K562 (cell line): ENCODE measurements around the gene CRTAP.

ENCODE experiments used
- CHD2 ChIP-seq: IDR thresholded peaks from 2 replicates; pipeline ENCODE4 v1.6.1; 2011; ENCODE audit warnings: low read depth, low read length
- EZH2 ChIP-seq: IDR thresholded peaks from 2 replicates; pipeline ENCODE4 v1.6.1; 2012; ENCODE audit warnings: low read depth, mild to moderate bottlenecking, inconsistent platforms, low read length, borderline replicate concordance
- HDAC6 ChIP-seq: IDR thresholded peaks from 2 replicates; pipeline ENCODE4 v1.6.1; 2012; ENCODE audit warnings: low read depth, mild to moderate bottlenecking, control low read depth, inconsistent platforms, low read length, moderate library complexity
- MAX ChIP-seq: sonication (generic); formaldehyde crosslinking; IDR thresholded peaks from 2 replicates; pipeline ENCODE4 v1.9.0; 2022; ENCODE audit warnings: mild to moderate bottlenecking, missing genetic modification reagents
- POLR2A ChIP-seq: fragments of 450-650 bp; conservative IDR thresholded peaks from 2 replicates; pipeline ENCODE4 v1.6.1; 2016
- POLR2AphosphoS2 ChIP-seq: IDR thresholded peaks from 2 replicates; pipeline ENCODE4 v1.6.1; 2012; ENCODE audit warnings: low read length, improper control_type of control experiment
- TCF7L2 ChIP-seq: fragments of 150-350 bp; IDR thresholded peaks from 2 replicates; pipeline ENCODE4 v1.6.1; 2016; ENCODE audit warnings: low read depth, mild to moderate bottlenecking, low read length, moderate library complexity
- ZNF280B ChIP-seq: fragments of 250-450 bp; sonication (Bioruptor Pico); IDR thresholded peaks from 2 replicates; pipeline ENCODE4 v1.5.1; 2021; ENCODE audit warnings: mild to moderate bottlenecking
- ZNF717 ChIP-seq: fragments of 250-450 bp; sonication (Bioruptor Pico); IDR thresholded peaks from 2 replicates; pipeline ENCODE4 v1.5.0; 2021
- TF ChIP-seq, protein P1 (sequence below): sonication (generic); formaldehyde crosslinking; IDR thresholded peaks from 2 replicates; pipeline ENCODE4 v1.8.0; 2022; ENCODE audit warnings: mild to moderate bottlenecking, missing genetic modification reagents

DNA sequence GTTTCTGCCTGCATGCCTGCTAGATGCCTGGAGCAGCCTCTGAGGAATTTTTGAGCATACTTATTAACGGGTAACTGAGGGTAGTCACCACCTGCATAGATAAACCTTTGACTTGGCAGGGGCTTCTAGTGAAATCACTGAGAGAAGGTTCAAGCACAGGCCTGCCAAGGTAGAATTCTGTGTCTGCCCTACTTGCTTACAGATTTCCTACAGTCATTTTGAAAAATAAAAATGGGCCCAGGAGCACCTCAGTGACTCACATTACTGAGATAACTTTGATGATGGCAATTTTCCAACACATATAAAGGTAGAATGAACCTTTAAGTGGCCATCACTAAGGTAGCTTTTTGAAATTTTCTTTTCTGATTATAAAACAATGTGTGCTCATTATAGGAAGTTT lies 10.8 kb downstream of the CRTAP start:
- TF ChIP-seq, protein P1, sequence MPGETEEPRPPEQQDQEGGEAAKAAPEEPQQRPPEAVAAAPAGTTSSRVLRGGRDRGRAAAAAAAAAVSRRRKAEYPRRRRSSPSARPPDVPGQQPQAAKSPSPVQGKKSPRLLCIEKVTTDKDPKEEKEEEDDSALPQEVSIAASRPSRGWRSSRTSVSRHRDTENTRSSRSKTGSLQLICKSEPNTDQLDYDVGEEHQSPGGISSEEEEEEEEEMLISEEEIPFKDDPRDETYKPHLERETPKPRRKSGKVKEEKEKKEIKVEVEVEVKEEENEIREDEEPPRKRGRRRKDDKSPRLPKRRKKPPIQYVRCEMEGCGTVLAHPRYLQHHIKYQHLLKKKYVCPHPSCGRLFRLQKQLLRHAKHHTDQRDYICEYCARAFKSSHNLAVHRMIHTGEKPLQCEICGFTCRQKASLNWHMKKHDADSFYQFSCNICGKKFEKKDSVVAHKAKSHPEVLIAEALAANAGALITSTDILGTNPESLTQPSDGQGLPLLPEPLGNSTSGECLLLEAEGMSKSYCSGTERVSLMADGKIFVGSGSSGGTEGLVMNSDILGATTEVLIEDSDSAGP (CRISPR knock-in tag) = no peak
- TF ChIP-seq MAX (CRISPR knock-in tag) (no peak), EZH2 (no peak), POLR2A (no peak), TCF7L2 (no peak), ZNF280B (no peak), CHD2 (no peak), POLR2AphosphoS2 (no peak), ZNF717 (CRISPR knock-in tag) (no peak), HDAC6 (no peak)
